HG02610 (cell line): Measurements from ENCODE around the gene OR3A2.
"Not testable (repeated sequence)": the region's sequence is repeated elsewhere in the genome, so short reads cannot be mapped to it uniquely, and the experiment has no call there.

Experiments used
- ATAC-seq: cut with Tn5 transposase; IDR thresholded peaks from one replicate; pipeline ENCODE4 v1.9.1; 2021; ENCODE audit warnings: mild to moderate bottlenecking, moderate library complexity; ENCODE audit not compliant: unreplicated experiment

The OR3A2 gene

GRCh38 chr17:3295632-3296031 lies 90.5 kb downstream of the OR3A2 start:
- ATAC-seq = no peak

GRCh38 chr17:3293548-3293947 lies 92.6 kb downstream of the OR3A2 start:
- not testable (repeated sequence) for ATAC-seq

- no peak for ATAC-seq
Measured at GRCh38 chr17:3282901-3283300, 103.2 kb downstream of the OR3A2 start.

- ATAC-seq = no peak
Measured at GRCh38 chr17:3276126-3276525, 110.0 kb downstream of the OR3A2 start.

- ATAC-seq = no peak
Measured at GRCh38 chr17:3271072-3271848, 114.8 kb downstream of the OR3A2 start.

GRCh38 chr17:3260600-3260999 lies 125.5 kb downstream of the OR3A2 start:
- no peak for ATAC-seq

- no peak for ATAC-seq
Measured at GRCh38 chr17:3260163-3260562, 125.9 kb downstream of the OR3A2 start.

GRCh38 chr17:3256575-3256974 lies 129.5 kb downstream of the OR3A2 start:
- no peak for ATAC-seq

GRCh38 chr17:3249013-3249412 lies 137.1 kb downstream of the OR3A2 start:
- ATAC-seq = not testable (repeated sequence)

- not testable (repeated sequence) for ATAC-seq
Measured at GRCh38 chr17:3244841-3245240, 141.3 kb downstream of the OR3A2 start.

- not testable (repeated sequence) for ATAC-seq
Measured at GRCh38 chr17:3241044-3241443, 145.1 kb downstream of the OR3A2 start.

GRCh38 chr17:3238685-3239084 lies 147.4 kb downstream of the OR3A2 start:
- not testable (repeated sequence) for ATAC-seq

GRCh38 chr17:3232300-3232699 lies 153.8 kb downstream of the OR3A2 start:
- not testable (repeated sequence) for ATAC-seq
